Astrocyte (in vitro differentiated cells and primary cell): ENCODE results near the gene HBB. TPM values are rescaled to one million over a fixed set of nuclear protein-coding genes. Genes with fewer than 3 reads are reported as not detected.
"Not testable (repeated sequence)": the region's sequence is repeated elsewhere in the genome, so short reads cannot be mapped to it uniquely, and the experiment has no call there.

Source experiments
- DNase-seq: peaks from one replicate; pipeline ENCODE4 v3.0.0-alpha.2; 2010; ENCODE audit warnings: low read depth
- FAIRE-seq: peaks from 2 replicates; lab custom pipeline; 2011; peaks lifted over from hg19 to GRCh38; lab: Jason Lieb, UNC
- H2AFZ ChIP-seq: 2 replicates; pipeline ENCODE4 v1.6.0; 2012; ENCODE audit warnings: low read depth, low read length, inconsistent platforms
- H3K27ac ChIP-seq: 2 replicates; pipeline ENCODE4 v1.5.1; 2011; ENCODE audit warnings: low read depth, low read length, inconsistent platforms
- H3K27me3 ChIP-seq: 2 replicates; pipeline ENCODE4 v1.6.0; 2011; ENCODE audit warnings: low read length, inconsistent platforms; ENCODE audit not compliant: insufficient read depth
- H3K36me3 ChIP-seq: 2 replicates; pipeline ENCODE4 v1.5.1; 2011; ENCODE audit warnings: low read length, inconsistent platforms; ENCODE audit not compliant: insufficient read depth
- H3K4me1 ChIP-seq: 2 replicates; pipeline ENCODE4 v1.5.1; 2011; ENCODE audit warnings: low read length, inconsistent platforms; ENCODE audit not compliant: insufficient read depth
- H3K4me2 ChIP-seq: 2 replicates; pipeline ENCODE4 v1.6.0; 2012; ENCODE audit warnings: low read length, inconsistent platforms
- H3K4me3 ChIP-seq: 2 replicates; pipeline ENCODE4 v1.5.1; 2011; ENCODE audit warnings: low read depth, mild to moderate bottlenecking, low read length, inconsistent platforms; ENCODE audit not compliant: insufficient read depth
- H3K79me2 ChIP-seq: 2 replicates; pipeline ENCODE4 v1.6.0; 2012; ENCODE audit warnings: mild to moderate bottlenecking, low read length, inconsistent platforms; ENCODE audit not compliant: insufficient read depth
- H3K9ac ChIP-seq: 2 replicates; pipeline ENCODE4 v1.6.0; 2012; ENCODE audit warnings: mild to moderate bottlenecking, low read length, inconsistent platforms
- H3K9me3 ChIP-seq: 2 replicates; pipeline ENCODE4 v1.5.1; 2012; ENCODE audit warnings: low read depth, mild to moderate bottlenecking, low read length, inconsistent platforms; ENCODE audit not compliant: insufficient read depth
- H4K20me1 ChIP-seq: 2 replicates; pipeline ENCODE4 v1.6.0; 2012; ENCODE audit warnings: low read length, inconsistent platforms; ENCODE audit not compliant: insufficient read depth
- H3K27ac Mint-ChIP-seq: one replicate; pipeline ENCODE4 v1.8.0; 2021; ENCODE audit warnings: mild to moderate bottlenecking, mixed read lengths; ENCODE audit not compliant: unreplicated experiment
- H3K27me3 Mint-ChIP-seq: one replicate; pipeline ENCODE4 v1.8.0; 2021; ENCODE audit warnings: low read depth, mixed read lengths; ENCODE audit not compliant: unreplicated experiment
- H3K36me3 Mint-ChIP-seq: one replicate; pipeline ENCODE4 v1.8.0; 2021; ENCODE audit warnings: low read depth, mixed read lengths; ENCODE audit not compliant: unreplicated experiment
- H3K4me1 Mint-ChIP-seq: one replicate; pipeline ENCODE4 v1.8.0; 2021; ENCODE audit warnings: low read depth, mixed read lengths; ENCODE audit not compliant: unreplicated experiment
- H3K4me3 Mint-ChIP-seq: one replicate; pipeline ENCODE4 v1.8.0; 2021; ENCODE audit warnings: mild to moderate bottlenecking, moderate library complexity, mixed read lengths; ENCODE audit not compliant: unreplicated experiment
- H3K9me3 Mint-ChIP-seq: one replicate; pipeline ENCODE4 v1.8.0; 2021; ENCODE audit warnings: mild to moderate bottlenecking, mixed read lengths; ENCODE audit not compliant: unreplicated experiment
- EZH2 ChIP-seq: IDR thresholded peaks from 2 replicates; pipeline ENCODE4 v1.6.1; 2012; ENCODE audit warnings: mild to moderate bottlenecking, low read length, inconsistent platforms; ENCODE audit not compliant: insufficient read depth
- total RNA-seq: library from RNA; stranded (reverse); gene quantifications from 2 replicates; pipeline ENCODE4 v1.2.1, GENCODE V29; 2021
- TF ChIP-seq, protein P1 (sequence below): IDR thresholded peaks from 2 replicates; pipeline ENCODE4 v1.5.1; 2011; ENCODE audit warnings: low read depth, mild to moderate bottlenecking, inconsistent platforms, low read length, moderate library complexity; ENCODE audit not compliant: insufficient read depth

HBB gene
- total RNA-seq, 1 donor from 2014 or later = not detected

DNA sequence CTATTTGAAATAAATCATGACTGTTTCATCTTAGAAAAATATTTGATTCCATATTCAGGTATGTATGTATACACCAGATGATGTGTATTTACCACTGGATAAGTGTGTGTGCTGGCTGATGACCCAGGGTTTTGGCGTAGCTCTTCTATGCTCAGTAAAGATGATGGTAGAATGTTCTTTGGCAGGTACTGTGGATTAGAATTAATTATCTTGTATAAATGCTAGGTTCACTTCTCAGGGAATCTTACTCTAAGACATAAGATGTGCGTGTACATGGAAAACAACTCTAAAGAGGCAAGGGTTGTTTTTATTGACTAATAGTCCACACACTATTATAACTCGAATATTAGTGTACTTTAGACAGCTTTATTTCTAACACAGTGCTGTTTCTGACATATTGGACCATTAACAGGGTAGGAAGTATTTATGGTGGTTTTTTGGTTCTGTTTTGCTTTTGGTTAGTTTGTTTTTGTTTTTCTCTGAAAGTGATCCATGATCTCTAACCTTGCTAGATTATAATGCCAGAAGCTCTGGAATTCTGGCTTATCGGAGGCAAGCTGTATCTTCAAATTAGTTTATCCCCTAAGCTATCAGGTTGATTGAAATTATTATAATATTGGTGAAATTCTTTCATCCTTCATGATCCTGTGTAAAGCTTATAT is 23.8 kb upstream of the HBB start:
- FAIRE-seq (no peak), DNase-seq (no peak)
- no peak for TF ChIP-seq EZH2
- TF ChIP-seq, protein P1, sequence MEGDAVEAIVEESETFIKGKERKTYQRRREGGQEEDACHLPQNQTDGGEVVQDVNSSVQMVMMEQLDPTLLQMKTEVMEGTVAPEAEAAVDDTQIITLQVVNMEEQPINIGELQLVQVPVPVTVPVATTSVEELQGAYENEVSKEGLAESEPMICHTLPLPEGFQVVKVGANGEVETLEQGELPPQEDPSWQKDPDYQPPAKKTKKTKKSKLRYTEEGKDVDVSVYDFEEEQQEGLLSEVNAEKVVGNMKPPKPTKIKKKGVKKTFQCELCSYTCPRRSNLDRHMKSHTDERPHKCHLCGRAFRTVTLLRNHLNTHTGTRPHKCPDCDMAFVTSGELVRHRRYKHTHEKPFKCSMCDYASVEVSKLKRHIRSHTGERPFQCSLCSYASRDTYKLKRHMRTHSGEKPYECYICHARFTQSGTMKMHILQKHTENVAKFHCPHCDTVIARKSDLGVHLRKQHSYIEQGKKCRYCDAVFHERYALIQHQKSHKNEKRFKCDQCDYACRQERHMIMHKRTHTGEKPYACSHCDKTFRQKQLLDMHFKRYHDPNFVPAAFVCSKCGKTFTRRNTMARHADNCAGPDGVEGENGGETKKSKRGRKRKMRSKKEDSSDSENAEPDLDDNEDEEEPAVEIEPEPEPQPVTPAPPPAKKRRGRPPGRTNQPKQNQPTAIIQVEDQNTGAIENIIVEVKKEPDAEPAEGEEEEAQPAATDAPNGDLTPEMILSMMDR = no peak
- Histone ChIP-seq H3K9me3 (no peaks in the 10 kb centered on the region), H3K9ac (no peak overlapping the region), H4K20me1 (no peaks in the 10 kb centered on the region), H3K79me2 (no peaks in the 10 kb centered on the region), H3K4me1 (no peaks in the 10 kb centered on the region), H2AFZ (no peak overlapping the region), H3K27ac (no peak overlapping the region), H3K27me3 (no peaks in the 10 kb centered on the region), H3K4me3 (no peak overlapping the region), H3K36me3 (no peaks in the 10 kb centered on the region), H3K4me2 (no peak overlapping the region)
- peaks cover 9% of the 10 kb centered on the region for H3K4me1 Mint-ChIP-seq
- peaks cover 4% of the 10 kb centered on the region for H3K27me3 Mint-ChIP-seq
- no peak overlapping the region for H3K4me3 Mint-ChIP-seq
- no peak overlapping the region for H3K27ac Mint-ChIP-seq
- H3K9me3 Mint-ChIP-seq = peaks cover 5% of the 10 kb centered on the region
- H3K36me3 Mint-ChIP-seq = no peaks in the 10 kb centered on the region

DNA sequence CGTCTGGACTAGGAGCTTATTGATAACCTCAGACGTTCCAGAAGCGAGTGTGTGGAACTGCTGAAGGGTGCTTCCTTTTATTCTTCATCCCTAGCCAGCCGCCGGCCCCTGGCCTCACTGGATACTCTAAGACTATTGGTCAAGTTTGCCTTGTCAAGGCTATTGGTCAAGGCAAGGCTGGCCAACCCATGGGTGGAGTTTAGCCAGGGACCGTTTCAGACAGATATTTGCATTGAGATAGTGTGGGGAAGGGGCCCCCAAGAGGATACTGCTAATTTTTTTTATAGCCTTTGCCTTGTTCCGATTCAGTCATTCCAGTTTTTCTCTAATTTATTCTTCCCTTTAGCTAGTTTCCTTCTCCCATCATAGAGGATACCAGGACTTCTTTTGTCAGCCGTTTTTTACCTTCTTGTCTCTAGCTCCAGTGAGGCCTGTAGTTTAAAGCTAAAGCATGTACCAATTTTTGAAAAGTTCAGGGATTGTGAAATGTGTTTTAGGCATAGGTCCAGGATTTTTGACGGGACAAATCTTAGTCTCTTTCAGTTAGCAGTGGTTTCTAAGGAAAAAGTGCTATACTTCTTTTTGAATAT is 23.0 kb upstream of the HBB start, which contains the start of gene HBG1:
HBG1 (minus strand) TSS at position 51 of the 590 bp plus-strand sequence. CDS start 53 bp downstream, outside the sequence.
- not testable (repeated sequence) for H3K27me3 ChIP-seq, H2AFZ ChIP-seq, H3K4me1 ChIP-seq, FAIRE-seq, H3K27me3 Mint-ChIP-seq, H3K27ac Mint-ChIP-seq, H3K36me3 ChIP-seq, H3K4me2 ChIP-seq, H3K36me3 Mint-ChIP-seq, H3K4me3 ChIP-seq, H3K9ac ChIP-seq, H3K9me3 ChIP-seq, DNase-seq, H3K9me3 Mint-ChIP-seq, H3K4me1 Mint-ChIP-seq, H3K27ac ChIP-seq, H3K4me3 Mint-ChIP-seq, H4K20me1 ChIP-seq, H3K79me2 ChIP-seq

DNA sequence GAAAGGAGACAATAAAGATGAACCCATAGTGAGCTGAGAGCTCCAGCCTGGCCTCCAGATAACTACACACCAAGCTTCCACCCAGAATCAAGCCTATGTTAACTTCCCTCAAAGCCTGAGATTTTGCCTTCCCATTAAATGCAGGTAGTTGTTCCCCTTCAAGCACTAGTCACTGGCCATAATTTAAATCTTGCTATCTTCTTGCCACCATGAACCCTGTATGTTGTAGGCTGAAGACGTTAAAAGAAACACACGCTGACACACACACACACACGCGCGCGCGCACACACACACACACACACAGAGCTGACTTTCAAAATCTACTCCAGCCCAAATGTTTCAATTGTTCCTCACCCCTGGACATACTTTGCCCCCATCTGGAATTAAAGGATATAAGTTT is 21.6 kb upstream of the HBB start:
- H3K36me3 ChIP-seq, H3K4me3 Mint-ChIP-seq, H2AFZ ChIP-seq, H3K27ac Mint-ChIP-seq, H3K9me3 ChIP-seq, H3K27me3 ChIP-seq, DNase-seq, H3K4me2 ChIP-seq, H3K4me1 Mint-ChIP-seq, H4K20me1 ChIP-seq, H3K4me3 ChIP-seq, H3K4me1 ChIP-seq, H3K9ac ChIP-seq, FAIRE-seq, H3K9me3 Mint-ChIP-seq, H3K79me2 ChIP-seq, H3K27me3 Mint-ChIP-seq, H3K27ac ChIP-seq, H3K36me3 Mint-ChIP-seq: not testable (repeated sequence)
